HG03103 (cell line): ENCODE measurements around the gene METTL24.

ENCODE experiments used
- ATAC-seq: cut with Tn5 transposase; IDR thresholded peaks from one replicate; pipeline ENCODE4 v1.9.1; 2021; ENCODE audit warnings: low read depth; ENCODE audit not compliant: unreplicated experiment

The METTL24 gene

GRCh38 chr6:110338820-110339470 lies 19.2 kb downstream of the METTL24 start:
- no peak for ATAC-seq

GRCh38 chr6:110337486-110337885 lies 20.7 kb downstream of the METTL24 start:
- no peak for ATAC-seq

GRCh38 chr6:110334423-110335180 lies 23.5 kb downstream of the METTL24 start:
- ATAC-seq = no peak

GRCh38 chr6:110332281-110332680 lies 25.9 kb downstream of the METTL24 start:
- no peak for ATAC-seq

- no peak for ATAC-seq
These were observed 26.3 kb downstream of the METTL24 start for GRCh38 chr6:110331816-110332215.

GRCh38 chr6:110331390-110331789 lies 26.8 kb downstream of the METTL24 start:
- no peak for ATAC-seq

GRCh38 chr6:110329714-110330436 lies 28.3 kb downstream of the METTL24 start:
- ATAC-seq = no peak

GRCh38 chr6:110329348-110329713 lies 28.8 kb downstream of the METTL24 start:
- ATAC-seq = no peak

GRCh38 chr6:110328259-110328658 lies 29.9 kb downstream of the METTL24 start:
- ATAC-seq = no peak

- ATAC-seq = no peak
These were observed 30.8 kb downstream of the METTL24 start for GRCh38 chr6:110327391-110327790.

GRCh38 chr6:110326609-110327008 lies 31.5 kb downstream of the METTL24 start:
- no peak for ATAC-seq

- ATAC-seq = no peak
These were observed 32.1 kb downstream of the METTL24 start for GRCh38 chr6:110326057-110326456.

- no peak for ATAC-seq
These were observed 33.0 kb downstream of the METTL24 start for GRCh38 chr6:110325197-110325596.

- ATAC-seq = no peak
These were observed 33.6 kb downstream of the METTL24 start for GRCh38 chr6:110324548-110324947.

GRCh38 chr6:110323258-110323657 lies 34.9 kb downstream of the METTL24 start:
- ATAC-seq = no peak

- ATAC-seq = no peak
These were observed 35.3 kb downstream of the METTL24 start for GRCh38 chr6:110322874-110323242.

- ATAC-seq = no peak
These were observed 35.8 kb downstream of the METTL24 start for GRCh38 chr6:110322151-110322873.

GRCh38 chr6:110320307-110320706 lies 37.8 kb downstream of the METTL24 start:
- no peak for ATAC-seq

GRCh38 chr6:110319843-110320242 lies 38.3 kb downstream of the METTL24 start:
- ATAC-seq = no peak

GRCh38 chr6:110319381-110319780 lies 38.8 kb downstream of the METTL24 start:
- ATAC-seq = no peak

- no peak for ATAC-seq
These were observed 39.2 kb downstream of the METTL24 start for GRCh38 chr6:110318971-110319370.
